RWPE2 (cell line): ENCODE data around the gene PI16.

Experiments
- ATAC-seq: fragments of 200-7000 bp; cut with Tn5 transposase; 3 replicates; pipeline ENCODE4 v1.9.1; 2021; ENCODE audit warnings: low read depth
- DNase-seq: peaks from one replicate; pipeline ENCODE4 v3.0.0-alpha.2; 2020; ENCODE audit warnings: low spot score
- H3K27ac ChIP-seq: fragments of 450-650 bp; 2 replicates; pipeline ENCODE4 v1.5.1; 2017; ENCODE audit warnings: mild to moderate bottlenecking; ENCODE audit not compliant: poor library complexity, severe bottlenecking
- H3K27me3 ChIP-seq: fragments of 250-450 bp; sonication (Bioruptor Pico); 2 replicates; pipeline ENCODE4 v1.5.1; 2021; ENCODE audit warnings: mild to moderate bottlenecking, moderate library complexity; ENCODE audit not compliant: insufficient read depth, poor library complexity, severe bottlenecking
- H3K36me3 ChIP-seq: fragments of 250-450 bp; sonication (Bioruptor Pico); 2 replicates; pipeline ENCODE4 v1.5.1; 2020; ENCODE audit warnings: low read depth, mild to moderate bottlenecking, moderate library complexity
- H3K4me1 ChIP-seq: fragments of 250-450 bp; sonication (Bioruptor Pico); 2 replicates; pipeline ENCODE4 v1.5.1; 2021; ENCODE audit warnings: mild to moderate bottlenecking, moderate library complexity; ENCODE audit not compliant: insufficient read depth, poor library complexity, severe bottlenecking
- H3K4me3 ChIP-seq: fragments of 250-450 bp; sonication (Bioruptor Pico); 2 replicates; pipeline ENCODE4 v1.5.1; 2021; ENCODE audit warnings: mild to moderate bottlenecking, moderate library complexity; ENCODE audit not compliant: severe bottlenecking
- H3K9me3 ChIP-seq: fragments of 250-450 bp; sonication (Bioruptor Pico); 2 replicates; pipeline ENCODE4 v1.5.1; 2021; ENCODE audit warnings: mild to moderate bottlenecking, moderate library complexity; ENCODE audit not compliant: severe bottlenecking
- TF ChIP-seq, protein P1 (sequence below): fragments of 450-650 bp; IDR thresholded peaks from one replicate; pipeline ENCODE4 v1.5.1; 2017; ENCODE audit warnings: mild to moderate bottlenecking, moderate library complexity; ENCODE audit not compliant: poor library complexity, severe bottlenecking

Gene PI16, protein sequence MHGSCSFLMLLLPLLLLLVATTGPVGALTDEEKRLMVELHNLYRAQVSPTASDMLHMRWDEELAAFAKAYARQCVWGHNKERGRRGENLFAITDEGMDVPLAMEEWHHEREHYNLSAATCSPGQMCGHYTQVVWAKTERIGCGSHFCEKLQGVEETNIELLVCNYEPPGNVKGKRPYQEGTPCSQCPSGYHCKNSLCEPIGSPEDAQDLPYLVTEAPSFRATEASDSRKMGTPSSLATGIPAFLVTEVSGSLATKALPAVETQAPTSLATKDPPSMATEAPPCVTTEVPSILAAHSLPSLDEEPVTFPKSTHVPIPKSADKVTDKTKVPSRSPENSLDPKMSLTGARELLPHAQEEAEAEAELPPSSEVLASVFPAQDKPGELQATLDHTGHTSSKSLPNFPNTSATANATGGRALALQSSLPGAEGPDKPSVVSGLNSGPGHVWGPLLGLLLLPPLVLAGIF

DNA sequence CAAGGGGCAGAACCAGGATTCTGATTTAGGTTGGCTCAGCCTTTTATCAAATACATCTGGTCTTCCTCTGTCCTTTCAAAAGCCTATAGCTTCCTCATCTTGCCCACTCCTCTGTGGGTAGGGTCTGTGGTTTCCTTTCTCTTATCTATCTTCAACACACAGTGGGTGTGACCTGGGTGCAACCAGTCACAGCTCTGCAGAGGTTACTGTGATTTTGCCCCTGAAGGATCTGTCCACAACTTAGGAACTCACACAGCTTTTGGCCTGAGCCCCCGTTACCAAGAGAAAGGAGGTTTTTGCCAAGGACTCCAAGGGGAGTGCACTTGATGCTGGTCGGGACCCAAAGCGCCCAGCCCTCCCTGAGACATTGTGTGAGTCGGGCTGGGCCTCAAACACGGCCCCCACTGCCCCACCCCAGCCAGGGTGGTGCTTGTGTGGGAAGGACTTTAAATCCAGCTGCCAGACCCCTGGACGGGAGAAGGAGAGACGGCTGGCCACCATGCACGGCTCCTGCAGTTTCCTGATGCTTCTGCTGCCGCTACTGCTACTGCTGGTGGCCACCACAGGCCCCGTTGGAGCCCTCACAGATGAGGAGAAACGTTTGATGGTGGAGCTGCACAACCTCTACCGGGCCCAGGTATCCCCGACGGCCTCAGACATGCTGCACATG, at the start of gene PI16:
Gene PI16, plus strand, starts transcription at position 477 of the 670 bp plus-strand sequence. Its CDS starts 23 bp downstream, at position 500.
- Histone ChIP-seq H3K4me3 (no peak within 1 kb of the TSS), H3K4me1 (peaks cover 8% of the 10 kb centered on the region), H3K27ac (peak within 1 kb of the TSS; percentile 10), H3K36me3 (no peaks in the 10 kb centered on the region), H3K9me3 (no peaks in the 10 kb centered on the region), H3K27me3 (no peaks in the 10 kb centered on the region)
- DNase-seq (no peak), ATAC-seq (no peak)
- TF ChIP-seq, protein P1, sequence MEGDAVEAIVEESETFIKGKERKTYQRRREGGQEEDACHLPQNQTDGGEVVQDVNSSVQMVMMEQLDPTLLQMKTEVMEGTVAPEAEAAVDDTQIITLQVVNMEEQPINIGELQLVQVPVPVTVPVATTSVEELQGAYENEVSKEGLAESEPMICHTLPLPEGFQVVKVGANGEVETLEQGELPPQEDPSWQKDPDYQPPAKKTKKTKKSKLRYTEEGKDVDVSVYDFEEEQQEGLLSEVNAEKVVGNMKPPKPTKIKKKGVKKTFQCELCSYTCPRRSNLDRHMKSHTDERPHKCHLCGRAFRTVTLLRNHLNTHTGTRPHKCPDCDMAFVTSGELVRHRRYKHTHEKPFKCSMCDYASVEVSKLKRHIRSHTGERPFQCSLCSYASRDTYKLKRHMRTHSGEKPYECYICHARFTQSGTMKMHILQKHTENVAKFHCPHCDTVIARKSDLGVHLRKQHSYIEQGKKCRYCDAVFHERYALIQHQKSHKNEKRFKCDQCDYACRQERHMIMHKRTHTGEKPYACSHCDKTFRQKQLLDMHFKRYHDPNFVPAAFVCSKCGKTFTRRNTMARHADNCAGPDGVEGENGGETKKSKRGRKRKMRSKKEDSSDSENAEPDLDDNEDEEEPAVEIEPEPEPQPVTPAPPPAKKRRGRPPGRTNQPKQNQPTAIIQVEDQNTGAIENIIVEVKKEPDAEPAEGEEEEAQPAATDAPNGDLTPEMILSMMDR: no peak

DNA sequence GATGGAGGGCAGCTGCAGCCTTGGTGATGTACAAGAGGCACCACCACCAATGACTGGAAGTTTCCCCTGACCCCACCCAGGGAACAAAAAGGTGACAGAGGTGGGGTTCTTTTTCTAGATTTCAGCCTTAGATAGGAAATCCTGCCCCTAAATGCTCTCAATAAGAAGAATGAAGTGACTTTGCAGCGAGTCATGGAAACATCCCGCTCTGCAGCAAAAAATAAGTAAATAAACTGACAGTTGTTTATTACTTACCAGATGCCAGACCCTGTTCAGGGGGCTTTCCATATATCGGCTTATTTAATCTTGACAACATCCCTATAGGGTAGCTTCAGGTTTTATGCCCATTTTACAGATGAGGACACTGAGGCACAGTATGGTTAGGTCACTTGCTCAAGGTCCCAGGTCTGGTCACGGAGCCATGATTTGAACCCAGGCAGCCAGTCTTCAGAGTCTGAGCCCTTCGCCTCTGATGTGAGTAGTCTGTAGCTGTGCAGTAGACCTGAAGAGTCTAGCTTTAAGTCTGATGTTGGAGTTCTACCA, 49.6 kb upstream of the PI16 start:
- no peaks in the 10 kb centered on the region for H3K4me1 ChIP-seq
- TF ChIP-seq, protein P1: no peak
- H3K27me3 ChIP-seq: no peaks in the 10 kb centered on the region
- ATAC-seq (no peak), DNase-seq (no peak)
- H3K9me3 ChIP-seq: no peaks in the 10 kb centered on the region
- no peak overlapping the region for H3K27ac ChIP-seq
- peaks cover 47% of the 10 kb centered on the region for H3K36me3 ChIP-seq
- H3K4me3 ChIP-seq: no peak overlapping the region

DNA sequence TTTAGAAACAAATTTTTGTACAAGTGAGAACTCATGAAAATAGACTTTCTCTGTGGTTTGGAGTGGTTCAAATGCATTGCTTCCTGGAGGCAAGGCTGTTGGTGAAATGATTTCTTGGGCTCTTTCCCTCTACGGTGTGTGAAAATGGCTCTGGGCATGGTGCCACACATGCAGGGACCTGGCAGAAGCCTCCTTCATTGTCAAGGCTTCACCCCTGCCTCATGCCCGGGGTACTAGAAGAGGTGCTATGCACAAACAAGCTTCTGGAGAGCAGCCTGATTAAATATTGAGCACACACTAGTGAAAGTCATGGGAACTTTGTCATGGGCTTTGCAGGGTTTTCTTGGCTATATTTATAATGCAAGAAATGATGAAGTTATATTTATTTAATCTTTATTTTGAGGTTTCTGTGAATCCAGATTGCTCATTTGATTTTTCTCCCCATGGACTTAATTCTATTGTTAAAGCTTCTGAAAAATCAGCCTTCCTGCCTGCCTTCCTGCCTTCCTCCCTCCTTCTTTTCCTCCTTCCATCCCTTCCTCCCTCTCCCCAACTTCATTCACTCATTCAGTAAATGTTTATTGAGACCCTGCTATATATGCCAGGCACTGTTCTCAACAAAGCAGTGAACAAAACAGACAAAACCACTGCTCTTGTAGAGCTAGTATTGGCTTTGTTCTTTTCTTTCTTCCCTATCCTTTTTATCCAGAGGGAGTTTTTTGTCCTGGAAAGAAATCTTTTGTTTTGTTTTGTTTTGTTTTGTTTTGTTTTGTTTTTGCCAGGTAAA, 47.8 kb upstream of the PI16 start:
- TF ChIP-seq, protein P1: no peak
- H3K27ac ChIP-seq: no peak overlapping the region
- H3K9me3 ChIP-seq: no peaks in the 10 kb centered on the region
- no peak for ATAC-seq
- no peak for DNase-seq
- no peaks in the 10 kb centered on the region for H3K27me3 ChIP-seq
- no peak overlapping the region for H3K4me3 ChIP-seq
- peaks cover 39% of the 10 kb centered on the region for H3K36me3 ChIP-seq
- H3K4me1 ChIP-seq: no peaks in the 10 kb centered on the region

DNA sequence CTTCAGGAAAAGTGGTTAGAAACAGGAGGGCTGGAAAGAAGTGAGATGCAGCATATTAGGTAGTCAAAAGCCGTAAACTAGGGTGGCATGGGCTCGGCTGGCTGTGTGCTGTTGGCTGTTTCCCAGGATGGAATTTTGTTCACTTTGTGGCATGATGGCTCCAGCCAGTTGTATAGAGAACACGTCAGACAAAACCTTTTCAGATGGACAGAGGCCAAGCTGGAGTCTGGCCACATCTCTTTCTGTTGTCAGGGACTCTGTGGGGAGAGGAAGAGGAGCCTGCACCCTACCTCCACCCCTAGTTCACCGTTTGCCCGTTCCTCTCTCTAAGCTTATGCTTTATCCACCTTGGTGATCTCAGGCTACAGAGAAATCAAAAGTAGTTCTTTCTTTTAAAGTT, 46.8 kb upstream of the PI16 start:
- H3K36me3 ChIP-seq: peaks cover 28% of the 10 kb centered on the region
- no peaks in the 10 kb centered on the region for H3K27me3 ChIP-seq
- no peak for ATAC-seq
- H3K27ac ChIP-seq: no peak overlapping the region
- peaks cover 8% of the 10 kb centered on the region for H3K4me1 ChIP-seq
- no peak overlapping the region for H3K4me3 ChIP-seq
- no peak for DNase-seq
- TF ChIP-seq, protein P1: no peak
- H3K9me3 ChIP-seq: no peaks in the 10 kb centered on the region
